Sigmoid colon (tissue), 4 donors: ENCODE data around the gene HAUS8.

Experiments
- CTCF ChIP-seq, 4 experiments: fragments of 450-650 bp in 3 of 4; fragments of 200-600 bp in 1 of 4; IDR thresholded peaks; one replicate each; pipeline ENCODE4 v1.5.1; 2016 to 2019; ENCODE audit warnings: antibody characterized with exemption in 4 of 4, mild to moderate bottlenecking in 3 of 4, moderate library complexity in 2 of 4
- EP300 ChIP-seq, 4 donors: sonication (generic); formaldehyde crosslinking; IDR thresholded peaks; one replicate each; pipeline ENCODE4 v1.6.1; 2017; ENCODE audit warnings: antibody characterized with exemption in 4 of 4
- POLR2A ChIP-seq, 2 donors: fragments of 450-650 bp; IDR thresholded peaks; one replicate each; pipeline ENCODE4 v1.6.1; 2016; ENCODE audit warnings: antibody characterized with exemption in 2 of 2, mild to moderate bottlenecking in 2 of 2, moderate library complexity in 2 of 2
- POLR2AphosphoS5 ChIP-seq, 4 donors: sonication (generic); formaldehyde crosslinking; IDR thresholded peaks; one replicate each; pipeline ENCODE4 v1.6.1; 2017; ENCODE audit warnings: antibody characterized with exemption in 4 of 4

GRCh38 chr19:17104679-17105078 is 29.4 kb upstream of the HAUS8 start:
- no peak for TF ChIP-seq CTCF (IDR thresholded peaks at IDR 0.05)
- no peak for TF ChIP-seq POLR2A (IDR thresholded peaks at IDR 0.05)
- no peak for TF ChIP-seq EP300 (IDR thresholded peaks at IDR 0.05)
- no peak for TF ChIP-seq POLR2AphosphoS5 (IDR thresholded peaks at IDR 0.05)
